BE2C (cell line): ENCODE results near the gene SLC25A44.
A peak's percentile ranks its signal among the peaks of the same experiment; 100 is the strongest.

ENCODE experiments used
- DNase-seq: peaks from one replicate; pipeline ENCODE4 v3.0.0-alpha.2; 2020
- H3K27me3 ChIP-seq: fragments of 250-450 bp; sonication (Bioruptor Pico); 2 replicates; pipeline ENCODE4 v1.5.1; 2020; ENCODE audit warnings: mild to moderate bottlenecking
- H3K36me3 ChIP-seq: fragments of 250-450 bp; sonication (Bioruptor Pico); 2 replicates; pipeline ENCODE4 v1.5.1; 2020; ENCODE audit warnings: mild to moderate bottlenecking
- H3K4me1 ChIP-seq: fragments of 250-450 bp; sonication (Bioruptor Pico); 2 replicates; pipeline ENCODE4 v1.5.1; 2020
- H3K4me3 ChIP-seq: 2 replicates; pipeline ENCODE4 v1.5.1; 2011; ENCODE audit warnings: low read depth, low read length
- H3K9me3 ChIP-seq: fragments of 250-450 bp; sonication (Bioruptor Pico); 2 replicates; pipeline ENCODE4 v1.5.1; 2020
- CTCF ChIP-seq: IDR thresholded peaks from 2 replicates; pipeline ENCODE4 v1.5.1; 2012; ENCODE audit warnings: mild to moderate bottlenecking, low read depth, low read length

The SLC25A44 gene

DNA sequence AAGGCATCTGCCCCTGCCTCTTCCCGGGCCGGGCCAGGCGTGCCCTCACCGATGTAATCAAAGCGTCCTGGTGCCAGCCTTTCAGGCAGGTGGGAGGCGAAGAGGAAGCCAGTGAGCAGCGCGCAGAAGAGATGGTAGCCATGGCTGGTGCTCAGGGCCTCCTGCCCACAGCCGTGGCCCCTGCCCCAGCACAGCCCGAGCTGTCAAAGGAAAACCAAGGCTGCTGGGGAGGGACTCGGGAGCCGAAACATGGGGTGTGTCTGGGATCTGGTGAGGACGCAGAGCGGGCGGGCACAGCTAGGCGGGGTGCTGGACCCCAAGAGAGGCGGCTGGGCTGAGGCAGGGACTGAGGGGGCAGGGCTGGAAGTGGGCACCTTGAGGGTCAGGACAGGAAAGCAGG lies 50.8 kb downstream of the SLC25A44 start:
- Histone ChIP-seq H3K4me3 (no peak overlapping the region), H3K27me3 (no peaks in the 10 kb centered on the region)
- no peak for TF ChIP-seq CTCF

GRCh38 chr1:156245451-156246232 lies 51.7 kb downstream of the SLC25A44 start:
- no peaks in the 10 kb centered on the region for H3K27me3 ChIP-seq
- peaks cover 28% of the 10 kb centered on the region for H3K36me3 ChIP-seq
- peaks cover 42% of the 10 kb centered on the region for H3K4me1 ChIP-seq
- no peak overlapping the region for H3K4me3 ChIP-seq
- H3K9me3 ChIP-seq = no peaks in the 10 kb centered on the region
- DNase-seq = no peak
- no peak for TF ChIP-seq CTCF

More for the DNA sequence above, 50.8 kb downstream of the SLC25A44 start:
- peaks cover 33% of the 10 kb centered on the region for H3K4me1 ChIP-seq
- peaks cover 22% of the 10 kb centered on the region for H3K36me3 ChIP-seq
- no peaks in the 10 kb centered on the region for H3K9me3 ChIP-seq
- DNase-seq = no peak

GRCh38 chr1:156246241-156246780 lies 52.4 kb downstream of the SLC25A44 start:
- Histone ChIP-seq H3K4me3 (no peak overlapping the region), H3K4me1 (peaks cover 49% of the 10 kb centered on the region), H3K27me3 (no peaks in the 10 kb centered on the region), H3K36me3 (peaks cover 34% of the 10 kb centered on the region), H3K9me3 (no peaks in the 10 kb centered on the region)
- no peak for TF ChIP-seq CTCF
- DNase-seq = no peak

DNA sequence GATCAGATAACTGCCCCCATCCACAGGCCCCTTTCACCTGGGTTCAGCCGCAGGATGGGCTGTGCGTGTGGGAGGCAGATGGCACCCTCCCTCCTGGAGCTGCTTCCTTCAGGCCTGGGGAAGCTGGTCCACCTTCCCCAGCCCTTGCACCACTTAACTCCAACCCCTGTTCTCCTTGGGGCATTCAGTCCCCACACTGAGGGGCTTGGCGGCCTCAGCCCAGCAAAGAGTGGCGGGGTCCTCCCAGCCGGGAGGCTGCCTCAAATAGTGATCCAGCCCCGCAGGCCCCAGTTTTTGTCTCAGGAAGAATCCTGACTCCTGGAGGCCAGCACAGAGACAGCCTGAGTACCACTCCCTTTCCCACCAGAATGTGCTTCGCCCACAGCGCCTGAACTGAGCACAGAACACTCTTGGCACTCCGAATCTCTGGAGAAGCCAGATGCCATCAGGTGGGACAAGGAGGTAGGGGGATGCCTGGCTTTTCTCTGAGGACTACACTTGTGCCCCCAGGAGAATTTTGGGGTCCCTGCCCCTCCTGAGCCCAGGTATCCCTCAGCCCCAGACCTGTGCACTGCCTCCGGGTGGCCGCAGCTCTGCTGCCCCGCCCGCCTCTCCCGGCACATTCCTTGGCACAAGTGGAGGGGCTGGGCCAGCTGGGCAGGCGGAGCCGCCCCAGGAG lies 53.0 kb downstream of the SLC25A44 start:
- Histone ChIP-seq H3K4me3 (no peak overlapping the region), H3K4me1 (peaks cover 47% of the 10 kb centered on the region), H3K36me3 (peaks cover 35% of the 10 kb centered on the region), H3K9me3 (no peaks in the 10 kb centered on the region), H3K27me3 (no peaks in the 10 kb centered on the region)
- DNase-seq = no peak
- no peak for TF ChIP-seq CTCF

DNA sequence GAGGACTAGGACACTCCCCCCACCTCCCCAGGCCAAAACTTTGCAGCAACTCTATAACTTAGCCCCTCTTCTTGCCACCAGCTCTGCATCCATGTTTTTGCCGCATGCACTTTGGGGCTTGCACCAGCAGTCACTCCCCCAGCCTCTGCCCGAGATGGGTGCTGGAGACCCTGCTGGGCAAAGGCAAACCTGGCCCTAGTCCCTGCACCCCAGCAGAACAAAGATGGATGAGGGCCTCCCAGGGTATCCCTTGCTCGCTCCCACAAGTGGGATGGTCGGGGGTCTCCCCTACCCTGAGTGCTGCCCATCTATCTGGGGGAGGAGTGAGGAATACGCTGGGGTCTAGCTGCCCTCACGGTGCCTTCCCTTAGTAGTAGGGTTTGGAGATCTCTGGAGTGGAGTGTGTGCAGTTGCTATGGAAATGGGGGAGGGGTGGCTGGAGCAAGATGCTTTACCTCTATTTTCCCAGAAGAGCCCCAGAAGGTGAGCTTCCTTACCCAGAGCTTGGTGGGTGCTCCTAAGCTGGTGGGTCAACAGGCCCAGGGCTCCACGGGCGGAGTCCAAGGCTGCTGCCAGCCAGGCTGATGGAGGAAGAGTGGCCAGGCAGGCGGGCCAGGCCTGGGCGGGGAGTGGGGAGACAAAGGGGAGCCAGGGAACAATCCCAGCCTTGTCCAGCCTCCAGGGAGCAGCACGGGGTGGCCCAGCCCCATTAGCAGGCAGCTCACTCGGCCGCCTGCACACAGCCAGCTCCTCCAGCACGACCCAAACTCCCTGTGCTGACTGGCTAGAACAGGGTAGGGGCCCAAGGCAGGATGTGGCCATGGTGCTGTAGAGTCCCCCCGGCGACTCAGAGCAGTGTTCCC lies 53.8 kb downstream of the SLC25A44 start, which contains the start of gene PAQR6:
TSS of gene PAQR6 (minus strand) at position 597 of the 863 bp plus-strand sequence. CDS start 1,325 bp downstream, outside the sequence.
- peaks cover 42% of the 10 kb centered on the region for H3K36me3 ChIP-seq
- no peak for TF ChIP-seq CTCF

More for the DNA sequence above, 53.8 kb downstream of the SLC25A44 start, which contains the start of gene PAQR6:
- peaks cover 55% of the 10 kb centered on the region for H3K4me1 ChIP-seq
- DNase-seq = peak; percentile 34
- no peak within 1 kb of the TSS for H3K4me3 ChIP-seq
- H3K9me3 ChIP-seq = no peaks in the 10 kb centered on the region
- H3K27me3 ChIP-seq = no peaks in the 10 kb centered on the region
